SKM-1 (cell line): ENCODE measurements around the gene SLC25A24.
"Not testable (repeated sequence)": the region's sequence is repeated elsewhere in the genome, so short reads cannot be mapped to it uniquely, and the experiment has no call there.

ENCODE experiments used
- DNase-seq: peaks from one replicate; lab custom pipeline; 2025; ENCODE audit not compliant: unreplicated experiment; lab: John Stamatoyannopoulos, UW

Gene SLC25A24

DNA sequence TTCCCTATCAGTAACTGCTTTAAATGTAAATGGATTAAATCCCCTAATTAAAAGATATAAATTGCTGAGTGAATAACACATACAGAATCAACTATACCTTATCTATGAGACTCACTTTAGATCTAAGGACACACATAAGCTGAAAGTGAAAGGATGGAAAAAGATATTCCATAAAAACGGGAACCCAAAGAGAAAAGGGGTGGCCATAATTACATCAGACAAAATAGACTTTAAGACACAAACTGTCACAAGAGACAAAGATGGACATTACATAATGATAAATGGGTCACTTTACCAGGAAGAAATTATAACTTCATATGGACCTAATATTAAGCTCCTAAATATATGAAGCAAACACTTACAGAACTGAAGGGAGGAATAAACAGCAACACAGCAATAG is 59.2 kb downstream of the SLC25A24 start:
- DNase-seq, result no peak

DNA sequence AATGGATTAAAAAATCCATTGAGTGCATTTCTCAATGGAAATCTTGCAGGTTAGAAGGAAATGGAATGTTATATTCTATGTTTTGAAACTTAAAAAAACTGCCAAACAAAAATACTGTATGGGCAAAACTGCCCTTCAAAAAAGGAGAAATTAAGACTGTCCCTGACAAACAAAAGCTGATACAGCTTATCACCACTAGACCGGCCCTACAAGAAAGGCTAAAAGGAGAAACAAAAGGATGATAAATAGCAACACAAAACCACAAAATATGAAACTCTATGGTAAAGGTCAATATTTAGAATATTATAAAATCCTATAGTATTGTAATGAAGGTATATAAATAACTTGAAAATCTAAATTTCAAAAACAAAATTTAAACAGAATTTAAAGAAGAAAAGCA is 60.0 kb downstream of the SLC25A24 start:
- DNase-seq, result no peak

DNA sequence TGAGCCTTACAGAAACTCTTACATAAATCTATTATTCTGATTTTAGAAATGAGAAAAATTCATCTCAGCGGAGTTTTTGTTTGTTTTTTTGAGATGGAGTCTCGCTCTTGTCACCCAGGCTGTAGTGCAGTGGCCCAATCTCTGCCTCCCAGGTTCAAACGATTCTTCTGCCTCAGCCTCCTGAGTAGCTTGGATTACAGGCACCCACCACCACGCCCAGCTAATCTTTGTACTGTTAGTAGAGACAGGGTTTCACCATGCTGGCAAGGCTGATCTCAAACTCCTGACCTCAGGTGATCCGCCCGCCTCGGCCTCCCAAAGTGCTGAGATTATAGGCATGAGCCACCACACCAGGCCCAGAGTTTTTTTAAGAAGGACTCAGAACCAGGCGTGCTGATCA is 60.6 kb downstream of the SLC25A24 start:
- DNase-seq, result not testable (repeated sequence)

DNA sequence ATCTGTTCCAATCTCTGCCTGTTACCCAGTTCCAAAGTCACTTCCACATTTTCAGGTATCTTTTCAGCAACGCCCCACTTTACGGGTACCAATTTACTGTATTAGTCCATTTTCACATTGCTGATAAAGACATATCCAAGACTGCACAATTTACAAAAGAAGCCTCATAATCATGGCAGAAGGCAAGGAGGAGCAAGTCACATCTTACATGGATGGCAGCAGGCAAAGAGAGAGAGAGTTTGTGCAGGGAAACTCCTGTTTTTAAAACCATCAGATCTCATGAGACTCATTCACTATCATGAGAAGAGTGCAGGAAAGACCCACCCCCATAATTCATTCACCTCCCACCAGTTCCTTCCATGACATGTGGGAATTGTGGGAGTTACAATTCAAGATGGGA is 67.0 kb downstream of the SLC25A24 start:
- not testable (repeated sequence) for DNase-seq

DNA sequence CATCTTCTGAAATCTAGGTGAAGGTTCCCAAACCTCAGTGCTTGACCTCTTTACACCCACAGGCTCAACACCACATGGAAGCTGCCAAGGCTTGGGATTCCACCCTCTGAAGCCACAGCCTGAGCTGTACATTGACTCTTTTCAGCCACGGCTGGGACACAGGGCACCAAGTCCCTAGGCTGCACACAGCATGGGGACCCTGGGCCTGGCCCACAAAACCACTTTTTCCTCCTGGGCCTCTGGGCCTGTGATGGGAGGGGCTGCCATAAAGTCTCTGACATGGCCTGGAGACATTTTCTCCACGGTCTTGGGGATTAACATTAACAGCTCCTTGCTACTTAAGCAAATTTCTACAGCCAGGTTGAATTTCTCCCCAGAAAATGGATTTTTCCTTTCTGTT is 67.8 kb downstream of the SLC25A24 start:
- DNase-seq, result not testable (repeated sequence)

DNA sequence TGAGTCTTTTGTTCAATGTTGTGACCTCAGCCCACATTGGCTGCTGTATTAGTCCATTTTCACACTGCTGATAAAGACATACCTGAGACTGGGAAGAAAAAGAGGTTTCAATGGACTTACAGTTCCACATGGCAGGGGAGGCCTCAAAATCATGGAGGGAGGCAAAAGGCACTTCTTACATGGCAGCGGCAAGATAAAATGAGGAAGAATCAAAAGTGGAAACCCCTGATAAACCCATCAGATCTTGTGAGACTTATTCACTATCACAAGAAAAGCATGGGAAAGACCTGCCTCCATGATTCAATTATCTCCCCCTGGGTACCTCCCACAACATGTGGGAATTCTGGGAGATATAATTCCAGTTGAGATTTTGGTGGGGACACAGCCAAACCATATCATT is 68.9 kb downstream of the SLC25A24 start:
- not testable (repeated sequence) for DNase-seq

DNA sequence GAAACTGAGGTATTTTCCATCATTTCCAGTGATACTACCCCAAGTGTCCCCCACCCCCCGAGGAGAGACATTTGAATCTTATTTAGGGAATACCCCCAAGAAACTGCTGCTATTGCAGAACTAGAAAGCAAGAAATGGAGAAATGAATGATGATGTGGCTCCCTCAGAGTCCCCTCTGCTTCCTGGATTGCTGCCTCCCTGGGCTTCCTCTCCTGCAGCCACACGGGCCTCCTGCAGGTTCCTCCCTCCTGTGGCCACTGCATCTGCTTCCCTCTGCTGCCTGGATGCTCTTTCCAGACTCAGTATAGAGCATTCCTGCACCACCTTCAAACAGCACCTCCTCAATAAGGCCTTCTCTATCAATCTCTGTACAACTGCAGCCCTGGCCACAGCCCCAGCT is 69.3 kb downstream of the SLC25A24 start:
- DNase-seq, result peak; percentile 57

DNA sequence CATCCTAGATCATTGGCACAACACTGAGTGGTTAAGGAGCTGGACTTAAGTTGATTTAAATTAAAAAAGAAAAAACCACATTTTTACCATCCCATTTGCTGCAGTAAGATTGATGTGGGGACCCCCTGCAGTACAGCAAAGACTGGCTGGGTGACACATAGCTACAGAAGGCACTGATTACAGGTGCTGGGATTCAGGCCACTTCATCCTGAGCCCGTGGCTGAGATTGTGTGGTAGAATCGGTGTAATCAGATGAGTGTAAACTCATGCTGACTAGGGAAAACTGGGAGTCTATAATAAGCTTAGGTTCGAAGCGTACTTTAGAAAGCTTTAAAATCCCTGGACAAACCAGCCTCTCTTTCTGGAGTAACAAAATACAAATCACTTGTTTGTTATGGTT is 70.1 kb downstream of the SLC25A24 start:
- no peak for DNase-seq

DNA sequence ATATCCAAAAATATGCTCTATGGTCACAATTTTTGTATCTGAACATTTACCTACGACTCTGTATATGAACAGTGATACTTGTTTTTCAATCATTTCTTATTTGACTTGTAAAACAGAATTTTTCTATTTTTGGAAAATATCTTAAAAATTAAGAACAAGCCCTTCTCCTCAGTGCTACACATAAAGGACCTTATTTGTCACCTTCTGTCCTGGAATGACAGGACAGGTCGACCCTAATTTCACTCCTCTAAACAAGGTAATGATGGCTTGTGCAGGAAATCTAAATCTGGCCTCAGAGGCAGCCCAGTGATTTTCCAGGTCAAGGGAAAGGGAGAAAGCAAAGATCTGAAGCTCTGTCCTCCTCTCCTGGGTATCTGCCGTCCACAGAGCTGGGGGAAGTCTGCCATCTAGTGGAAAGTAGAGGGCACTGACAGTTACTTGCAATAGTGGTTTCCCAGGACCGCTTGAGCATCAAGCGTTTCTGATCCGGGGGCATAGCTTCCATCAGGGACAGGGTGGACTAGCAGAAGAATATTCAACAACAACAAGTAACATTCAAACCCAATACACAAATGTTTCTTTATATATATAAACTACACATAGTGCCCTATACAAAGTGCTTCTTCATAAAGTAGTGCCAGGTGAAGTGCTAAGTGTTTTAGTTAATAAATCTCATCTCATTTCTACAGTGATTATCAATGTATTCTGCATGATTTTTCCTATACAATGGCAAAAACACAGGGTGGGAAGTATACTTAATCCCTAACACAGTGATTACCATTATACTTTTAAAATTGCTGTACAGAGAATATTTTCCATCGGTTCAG is 74.6 kb downstream of the SLC25A24 start:
- peak; percentile 66 for DNase-seq

DNA sequence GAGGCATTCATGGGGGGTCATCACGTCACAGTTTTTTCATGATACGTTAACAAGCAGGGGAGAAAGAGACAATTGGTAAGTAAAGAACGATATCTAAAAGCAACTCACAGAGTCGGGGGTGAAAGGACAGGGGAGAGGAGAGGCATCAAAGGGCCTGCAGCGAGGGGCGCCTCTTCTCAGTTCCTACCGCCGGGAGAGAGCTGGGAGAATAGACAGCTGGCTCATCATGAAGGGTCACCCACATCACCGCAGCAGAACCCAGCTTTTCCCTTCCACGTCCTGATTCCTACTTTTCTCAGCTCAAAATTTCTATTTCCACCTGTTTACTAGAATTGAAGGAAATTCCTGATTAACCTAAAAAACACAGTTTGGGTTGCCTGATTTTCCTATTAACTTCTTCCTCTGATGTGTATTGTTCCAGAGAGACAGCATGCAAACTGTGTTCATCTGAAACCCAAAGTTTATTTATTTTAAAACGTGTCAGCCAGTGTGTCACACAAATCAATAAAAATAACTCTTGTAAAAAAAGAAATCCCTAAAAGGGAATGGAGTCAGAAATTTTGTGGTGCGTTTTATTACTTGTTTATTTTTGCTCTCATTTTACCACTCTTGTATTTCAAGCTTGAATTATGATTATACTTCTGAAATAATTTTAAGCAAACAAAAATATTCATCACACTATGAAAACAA is 75.4 kb downstream of the SLC25A24 start:
- no peak for DNase-seq

DNA sequence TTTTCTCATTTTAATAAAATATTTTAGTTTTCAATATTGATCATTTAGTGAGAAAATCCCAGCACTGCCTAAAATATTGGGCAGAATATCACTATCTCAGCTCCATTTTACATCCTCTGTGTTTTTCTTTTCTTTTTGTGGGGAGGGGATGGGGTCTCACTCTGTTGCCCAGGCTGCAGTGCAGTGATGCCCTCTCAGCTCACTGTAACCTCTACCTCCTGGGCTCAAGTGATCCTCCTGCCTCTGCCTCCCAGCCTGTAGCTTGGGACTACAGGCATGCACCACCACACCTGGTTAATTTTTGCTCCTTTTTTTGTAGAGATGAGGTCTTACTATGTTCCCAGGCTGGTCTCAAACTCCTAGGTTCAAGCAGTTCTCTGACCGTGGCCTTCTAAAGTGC is 76.1 kb downstream of the SLC25A24 start:
- no peak for DNase-seq

DNA sequence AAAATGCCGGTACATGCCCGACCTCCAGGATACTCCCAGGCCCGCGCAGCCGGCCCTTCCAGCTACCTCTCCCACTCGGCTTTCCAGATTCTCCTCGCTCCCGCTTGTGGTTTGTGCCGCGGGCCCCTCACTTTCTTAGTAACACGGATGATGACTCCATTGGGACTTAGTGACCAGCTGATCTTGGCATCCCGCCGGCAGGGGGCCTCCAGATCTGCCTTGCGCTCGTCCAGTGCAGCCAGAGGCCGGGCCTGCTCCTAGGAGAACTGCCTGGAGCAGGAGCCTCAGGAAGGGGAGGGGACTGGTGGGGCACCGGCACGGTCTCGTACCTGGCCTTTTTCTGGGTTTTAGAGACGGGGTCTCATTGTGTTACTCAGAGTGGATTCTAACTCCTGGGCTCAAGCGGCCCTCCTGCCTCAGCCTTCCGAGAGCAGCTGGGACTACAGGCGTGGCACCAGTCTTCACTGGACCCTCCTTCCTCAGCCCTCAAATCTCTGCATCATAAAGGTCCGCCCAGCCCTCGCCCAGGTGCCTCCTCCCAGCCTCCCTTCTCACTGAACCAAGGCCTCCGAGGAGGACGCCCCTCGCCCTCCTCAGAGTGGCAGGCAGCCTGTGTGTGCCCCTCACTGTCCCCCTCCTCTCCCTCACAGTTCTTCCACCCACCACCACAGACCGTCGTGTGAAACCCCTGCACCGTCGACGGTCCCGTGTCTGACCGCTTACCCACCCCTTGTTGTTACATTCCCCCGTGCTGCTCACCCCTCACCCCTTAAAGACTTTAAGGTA is 78.6 kb downstream of the SLC25A24 start:
- no peak for DNase-seq

DNA sequence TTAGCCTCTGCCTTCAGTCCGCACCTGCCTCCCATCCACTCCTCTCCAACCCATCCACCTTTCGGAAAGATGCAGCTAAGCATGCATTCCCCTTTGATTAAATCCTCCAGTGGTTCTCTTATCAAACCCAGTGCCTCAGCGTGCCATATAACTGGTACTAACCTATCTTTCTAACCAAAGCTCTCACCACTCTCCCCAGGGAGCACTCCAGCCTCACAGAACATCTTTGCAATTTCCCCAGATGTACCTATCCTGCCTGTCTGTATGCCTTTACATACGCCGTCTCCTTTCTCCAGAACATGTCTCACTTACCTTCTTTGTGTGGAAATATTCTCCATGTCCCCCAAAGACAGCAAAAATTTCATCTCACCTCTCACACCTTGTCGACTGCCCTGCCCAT is 80.0 kb downstream of the SLC25A24 start:
- DNase-seq, result no peak

DNA sequence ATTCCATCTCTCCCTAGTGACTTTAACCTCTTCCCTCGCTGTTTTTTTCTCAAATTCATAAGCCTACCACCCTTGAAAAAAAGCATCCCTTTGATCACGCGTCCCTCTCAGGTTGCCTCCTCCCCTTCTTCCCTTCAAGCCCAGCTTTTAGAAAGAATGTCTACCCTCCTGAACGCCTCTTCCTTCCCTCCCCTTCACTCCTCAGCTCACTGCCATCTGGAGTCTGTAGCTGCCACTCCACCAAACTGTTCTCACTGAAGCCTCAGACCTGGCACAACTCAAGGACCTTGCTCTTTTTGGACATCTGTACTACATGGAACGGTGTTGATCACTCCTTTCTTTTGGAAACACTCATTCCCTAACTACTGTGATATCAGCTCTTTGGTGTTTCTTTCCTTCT is 80.6 kb downstream of the SLC25A24 start:
- no peak for DNase-seq

DNA sequence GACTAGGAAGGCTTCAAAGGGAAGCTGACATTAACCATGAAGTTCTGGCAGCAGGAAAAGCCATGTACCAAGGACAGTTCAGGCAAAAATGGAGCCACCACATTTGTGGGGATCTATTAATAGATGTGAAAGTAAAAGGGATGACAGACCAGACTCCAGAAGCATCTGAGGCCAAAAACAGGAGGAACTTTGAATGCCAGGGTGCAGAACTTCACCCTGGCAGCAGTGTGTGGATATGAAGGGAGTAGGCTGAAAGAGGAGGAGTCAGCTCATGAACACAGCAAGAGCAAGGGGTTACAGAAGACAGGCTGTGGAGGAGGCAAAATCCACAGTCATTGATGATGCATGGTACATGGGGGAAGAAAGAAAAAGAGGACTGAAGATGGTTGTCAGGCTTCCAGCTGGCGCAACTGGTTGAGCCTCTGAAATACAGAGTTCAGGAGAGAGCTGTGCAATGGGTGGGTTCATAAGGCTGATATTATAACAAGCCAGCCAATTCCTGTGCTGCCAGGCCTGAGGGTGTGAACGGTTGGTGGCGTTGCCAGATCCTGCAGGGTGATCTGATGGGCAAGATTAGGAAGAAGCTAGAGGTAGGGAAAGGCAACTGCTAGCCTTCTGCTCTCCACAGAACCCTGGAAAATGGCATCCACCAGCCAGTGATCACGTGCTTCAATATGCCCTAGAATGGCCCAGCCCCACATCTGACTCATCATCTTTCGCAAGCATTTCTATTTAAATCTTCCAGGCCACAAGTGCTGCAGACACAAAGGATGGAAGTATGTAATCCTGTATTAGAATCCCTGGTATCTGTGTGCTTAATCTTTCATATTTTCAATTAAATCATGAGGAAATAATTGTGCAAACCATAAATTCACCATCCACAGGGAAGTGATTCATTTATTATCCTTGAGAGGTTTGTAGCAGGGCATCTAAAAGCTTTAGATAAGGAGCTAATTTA is 81.9 kb downstream of the SLC25A24 start:
- DNase-seq, result peak; percentile 18

DNA sequence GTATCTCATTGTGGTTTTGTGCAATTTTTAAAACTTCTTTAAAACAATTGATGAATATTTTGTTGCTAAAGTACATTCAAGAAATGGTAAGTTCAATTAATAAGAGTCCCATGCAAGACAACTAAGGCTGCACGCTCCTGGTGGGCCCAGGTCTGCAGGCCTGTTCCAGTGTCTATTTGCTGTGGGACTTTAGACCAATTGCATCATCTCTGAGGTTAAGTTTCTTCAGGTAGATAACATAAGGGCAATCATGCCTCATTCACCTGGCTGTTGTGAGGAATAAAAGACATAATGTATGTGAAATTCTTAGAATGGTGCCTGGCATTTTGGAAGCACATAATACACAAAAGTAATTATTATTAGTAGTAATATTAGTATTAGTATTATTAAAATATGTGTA is 82.9 kb downstream of the SLC25A24 start:
- no peak for DNase-seq

DNA sequence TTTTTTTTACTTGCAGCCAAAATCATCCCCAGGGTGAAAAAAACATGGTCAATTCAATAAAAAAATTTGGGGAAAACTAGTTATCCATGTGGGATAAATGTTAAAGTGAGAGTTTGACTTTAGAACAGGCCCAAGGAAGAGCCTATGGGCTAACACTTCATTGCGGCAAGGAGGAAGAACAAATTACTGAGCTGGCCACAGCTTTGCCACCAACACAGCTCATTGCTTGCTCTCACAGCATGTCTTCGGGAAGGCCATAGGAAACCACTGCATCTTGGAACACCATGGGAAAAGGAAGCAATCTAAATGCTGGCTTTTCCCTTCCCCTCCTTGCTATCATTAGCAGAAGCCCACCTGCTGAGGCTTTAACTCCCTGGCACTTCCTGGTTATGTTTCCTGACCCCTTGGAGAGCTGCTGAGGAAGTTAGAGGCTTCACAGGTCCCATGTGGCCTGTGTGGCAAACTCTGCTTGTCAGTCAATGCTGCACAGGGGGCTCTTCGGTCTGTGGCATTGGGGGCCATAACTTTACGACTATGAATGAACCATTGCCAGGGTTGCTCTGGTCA is 86.0 kb downstream of the SLC25A24 start:
- no peak for DNase-seq

DNA sequence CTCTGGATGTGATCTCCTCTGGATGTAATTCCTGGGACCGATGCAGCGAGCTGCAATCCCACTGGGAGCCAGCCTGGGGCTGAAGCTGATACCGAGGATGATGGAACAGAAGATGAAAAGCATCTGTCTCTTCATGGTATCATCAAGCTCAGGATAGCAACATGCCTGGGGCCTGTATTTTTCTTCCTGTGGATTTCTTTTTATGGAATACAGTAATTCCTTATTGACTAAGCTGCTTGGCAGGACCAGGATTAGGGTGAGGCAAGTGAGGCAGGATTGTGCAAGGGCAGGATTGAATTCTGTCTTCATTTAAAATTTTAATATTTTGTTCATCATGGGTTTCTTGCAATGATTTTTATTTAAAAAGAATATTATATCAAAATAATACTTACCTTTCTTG is 86.6 kb downstream of the SLC25A24 start:
- no peak for DNase-seq

DNA sequence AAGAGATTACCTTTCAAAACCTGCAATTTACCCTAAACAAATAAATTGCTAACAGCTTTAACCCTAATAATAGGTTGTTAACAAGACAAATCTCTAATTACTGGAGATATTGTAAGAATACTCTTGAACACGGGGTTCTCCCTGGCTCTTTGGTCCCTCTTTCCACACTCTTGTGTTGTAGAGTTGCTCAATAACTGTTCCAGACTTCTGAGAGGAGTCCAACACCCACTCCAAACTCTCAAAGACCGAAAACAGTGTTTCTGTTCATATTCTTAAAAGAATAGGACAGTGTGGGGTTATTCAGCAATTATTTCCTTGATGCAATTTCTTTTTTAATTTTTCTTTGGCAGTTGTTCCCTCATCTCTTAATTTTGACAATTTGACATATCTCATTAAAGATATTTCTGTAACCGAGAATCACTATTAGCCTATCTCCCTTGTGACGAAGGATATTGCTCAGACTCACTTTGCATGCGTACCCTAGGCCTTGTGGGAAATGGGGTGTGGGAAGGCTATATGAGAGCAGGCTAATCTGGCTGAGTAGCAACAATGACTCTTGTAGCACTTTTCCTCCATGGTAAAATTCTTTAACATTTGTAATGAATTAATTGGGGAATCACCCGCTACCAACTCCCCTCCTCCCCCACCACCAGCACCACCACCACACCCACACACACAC is 90.7 kb downstream of the SLC25A24 start:
- no peak for DNase-seq

DNA sequence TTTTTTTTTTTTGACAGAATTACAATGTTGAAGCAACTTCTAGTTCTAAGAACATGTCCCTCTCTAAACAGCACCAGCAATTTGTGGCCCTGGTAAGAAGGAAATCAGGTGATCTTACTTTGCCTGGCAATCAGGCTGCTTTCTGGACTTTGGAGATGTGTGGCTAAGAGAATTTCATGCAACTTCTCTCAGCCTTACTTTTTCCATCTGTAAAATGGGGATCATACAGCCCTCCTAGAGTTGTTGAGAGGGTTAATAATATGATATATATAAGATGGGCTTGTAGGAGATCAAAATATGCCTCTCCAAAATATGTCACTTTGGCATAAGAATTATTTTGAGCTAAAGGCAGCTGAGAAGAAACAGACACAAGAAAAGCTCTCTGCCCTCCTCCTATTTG is 92.0 kb downstream of the SLC25A24 start:
- no peak for DNase-seq
